Prostate gland (tissue), 2 donors: Measurements from ENCODE around the gene SPEF1.

Experiments
- CTCF ChIP-seq, 4 experiments: fragments of 200-600 bp in 2 of 4; fragments of 450-650 bp in 2 of 4; sonication (generic) in 2 of 4; IDR thresholded peaks; 1 replicate in 3 of 4; 2 replicates in 1 of 4; pipeline ENCODE4 v1.5.1; 2016 to 2019; ENCODE audit warnings: antibody characterized with exemption in 4 of 4, mild to moderate bottlenecking in 2 of 4, moderate library complexity in 2 of 4
- POLR2A ChIP-seq: fragments of 450-650 bp; IDR thresholded peaks from one replicate; pipeline ENCODE4 v1.6.1; 2016; ENCODE audit warnings: antibody characterized with exemption, mild to moderate bottlenecking
- POLR2AphosphoS5 ChIP-seq: sonication (generic); formaldehyde crosslinking; IDR thresholded peaks from one replicate; pipeline ENCODE4 v1.6.1; 2017; ENCODE audit warnings: antibody characterized with exemption

- TF ChIP-seq POLR2A, result no peak
- no peak for TF ChIP-seq CTCF (IDR thresholded peaks at IDR 0.05)
- no peak for TF ChIP-seq POLR2AphosphoS5
These were observed 32.0 kb upstream of the SPEF1 start for GRCh38 chr20:3812975-3813847.
